ENCODE data around the gene PITPNB.
A peak's percentile ranks its signal among the peaks of the same experiment; 100 is the strongest.

Gene PITPNB

GRCh38 chr22:27892811-27893210 lies 26.2 kb downstream of the PITPNB start:
- no peak overlapping the region for H3K9ac ChIP-seq (ENCODE audit: low read length)
- H3K27me3 ChIP-seq (ENCODE audit: control insufficient read depth in 1 of 2, insufficient read depth in 2 of 2, low read length in 2 of 2): no peaks in the 10 kb centered on the region
- H3K4me1 ChIP-seq (ENCODE audit: insufficient read depth, low read length): peaks cover 8% of the 10 kb centered on the region
- peak overlapping the region; percentile 7 for H3K27ac ChIP-seq (ENCODE audit: low read depth, low read length)
- H3K4me3 ChIP-seq (ENCODE audit: low read depth in 1 of 2, low read length in 2 of 2): no peak overlapping the region
- no peaks in the 10 kb centered on the region for H3K9me3 ChIP-seq (ENCODE audit: low read length)
- H3K36me3 ChIP-seq (ENCODE audit: insufficient read depth, low read length): peaks cover 56% of the 10 kb centered on the region

- Histone ChIP-seq H3K4me1 (ENCODE audit: insufficient read depth, low read length) (peaks cover 11% of the 10 kb centered on the region), H3K36me3 (ENCODE audit: insufficient read depth, low read length) (peaks cover 54% of the 10 kb centered on the region)
Measured at GRCh38 chr22:27892064-27892463, 27.0 kb downstream of the PITPNB start.

GRCh38 chr22:27888310-27888709 lies 30.7 kb downstream of the PITPNB start:
- Histone ChIP-seq H3K9me3 (ENCODE audit: low read length) (no peaks in the 10 kb centered on the region), H3K4me3 (ENCODE audit: low read depth in 1 of 2, low read length in 2 of 2) (no peak overlapping the region), H3K27ac (ENCODE audit: low read depth, low read length) (no peak overlapping the region), H3K36me3 (ENCODE audit: insufficient read depth, low read length) (peaks cover 26% of the 10 kb centered on the region), H3K9ac (ENCODE audit: low read length) (no peak overlapping the region), H3K27me3 (ENCODE audit: control insufficient read depth in 1 of 2, insufficient read depth in 2 of 2, low read length in 2 of 2) (no peaks in the 10 kb centered on the region), H3K4me1 (ENCODE audit: insufficient read depth, low read length) (peaks cover 41% of the 10 kb centered on the region)

More at GRCh38 chr22:27892064-27892463, 27.0 kb downstream of the PITPNB start:
- Histone ChIP-seq H3K9me3 (ENCODE audit: low read length) (no peaks in the 10 kb centered on the region), H3K27me3 (ENCODE audit: control insufficient read depth in 1 of 2, insufficient read depth in 2 of 2, low read length in 2 of 2) (no peaks in the 10 kb centered on the region), H3K27ac (ENCODE audit: low read depth, low read length) (no peak overlapping the region), H3K4me3 (ENCODE audit: low read depth in 1 of 2, low read length in 2 of 2) (no peak overlapping the region), H3K9ac (ENCODE audit: low read length) (no peak overlapping the region)

- H3K36me3 ChIP-seq (ENCODE audit: insufficient read depth, low read length): peaks cover 26% of the 10 kb centered on the region
- H3K9ac ChIP-seq (ENCODE audit: low read length): no peak overlapping the region
- H3K27me3 ChIP-seq (ENCODE audit: control insufficient read depth in 1 of 2, insufficient read depth in 2 of 2, low read length in 2 of 2): no peaks in the 10 kb centered on the region
- H3K4me3 ChIP-seq (ENCODE audit: low read depth in 1 of 2, low read length in 2 of 2): no peak overlapping the region
- H3K4me1 ChIP-seq (ENCODE audit: insufficient read depth, low read length): peaks cover 56% of the 10 kb centered on the region
- H3K9me3 ChIP-seq (ENCODE audit: low read length): no peaks in the 10 kb centered on the region
- no peak overlapping the region for H3K27ac ChIP-seq (ENCODE audit: low read depth, low read length)
Measured at GRCh38 chr22:27886843-27887151, 32.3 kb downstream of the PITPNB start.

GRCh38 chr22:27885977-27886842 lies 32.8 kb downstream of the PITPNB start:
- Histone ChIP-seq H3K4me3 (ENCODE audit: low read depth in 1 of 2, low read length in 2 of 2) (no peak overlapping the region), H3K9me3 (ENCODE audit: low read length) (no peaks in the 10 kb centered on the region), H3K4me1 (ENCODE audit: insufficient read depth, low read length) (peaks cover 62% of the 10 kb centered on the region), H3K27me3 (ENCODE audit: control insufficient read depth in 1 of 2, insufficient read depth in 2 of 2, low read length in 2 of 2) (no peaks in the 10 kb centered on the region), H3K9ac (ENCODE audit: low read length) (no peak overlapping the region), H3K27ac (ENCODE audit: low read depth, low read length) (peak overlapping the region; percentile 1), H3K36me3 (ENCODE audit: insufficient read depth, low read length) (peaks cover 26% of the 10 kb centered on the region)

- peaks cover 79% of the 10 kb centered on the region for H3K4me1 ChIP-seq (ENCODE audit: insufficient read depth, low read length)
- H3K36me3 ChIP-seq (ENCODE audit: insufficient read depth, low read length): peaks cover 14% of the 10 kb centered on the region
- H3K27ac ChIP-seq (ENCODE audit: low read depth, low read length): peak overlapping the region; percentile 83
- no peak overlapping the region for H3K9ac ChIP-seq (ENCODE audit: low read length)
- no peaks in the 10 kb centered on the region for H3K9me3 ChIP-seq (ENCODE audit: low read length)
- no peaks in the 10 kb centered on the region for H3K27me3 ChIP-seq (ENCODE audit: control insufficient read depth in 1 of 2, insufficient read depth in 2 of 2, low read length in 2 of 2)
- H3K4me3 ChIP-seq (ENCODE audit: low read depth in 1 of 2, low read length in 2 of 2): no peak overlapping the region
Measured at GRCh38 chr22:27883656-27884350, 35.3 kb downstream of the PITPNB start.

GRCh38 chr22:27882507-27883290 lies 36.4 kb downstream of the PITPNB start:
- Histone ChIP-seq H3K9ac (ENCODE audit: low read length) (no peak overlapping the region), H3K27ac (ENCODE audit: low read depth, low read length) (peak overlapping the region; percentile 83), H3K9me3 (ENCODE audit: low read length) (no peaks in the 10 kb centered on the region), H3K36me3 (ENCODE audit: insufficient read depth, low read length) (peaks cover 3% of the 10 kb centered on the region), H3K4me1 (ENCODE audit: insufficient read depth, low read length) (peaks cover 83% of the 10 kb centered on the region), H3K27me3 (ENCODE audit: control insufficient read depth in 1 of 2, insufficient read depth in 2 of 2, low read length in 2 of 2) (no peaks in the 10 kb centered on the region), H3K4me3 (ENCODE audit: low read depth in 1 of 2, low read length in 2 of 2) (no peak overlapping the region)

- Histone ChIP-seq H3K27ac (ENCODE audit: low read depth, low read length) (peak overlapping the region; percentile 83), H3K4me3 (ENCODE audit: low read depth in 1 of 2, low read length in 2 of 2) (peak overlapping the region in 1 of 2 donors; percentile 12), H3K4me1 (ENCODE audit: insufficient read depth, low read length) (peaks cover 86% of the 10 kb centered on the region), H3K9ac (ENCODE audit: low read length) (peak overlapping the region; percentile 5), H3K9me3 (ENCODE audit: low read length) (no peaks in the 10 kb centered on the region), H3K36me3 (ENCODE audit: insufficient read depth, low read length) (no peaks in the 10 kb centered on the region), H3K27me3 (ENCODE audit: control insufficient read depth in 1 of 2, insufficient read depth in 2 of 2, low read length in 2 of 2) (no peaks in the 10 kb centered on the region)
Measured at GRCh38 chr22:27881421-27881820, 37.6 kb downstream of the PITPNB start.

GRCh38 chr22:27880778-27881394 lies 38.2 kb downstream of the PITPNB start:
- peak overlapping the region; percentile 5 for H3K9ac ChIP-seq (ENCODE audit: low read length)
- no peaks in the 10 kb centered on the region for H3K36me3 ChIP-seq (ENCODE audit: insufficient read depth, low read length)
- H3K4me1 ChIP-seq (ENCODE audit: insufficient read depth, low read length): peaks cover 86% of the 10 kb centered on the region
- H3K27me3 ChIP-seq (ENCODE audit: control insufficient read depth in 1 of 2, insufficient read depth in 2 of 2, low read length in 2 of 2): no peaks in the 10 kb centered on the region
- H3K27ac ChIP-seq (ENCODE audit: low read depth, low read length): peak overlapping the region; percentile 83
- no peaks in the 10 kb centered on the region for H3K9me3 ChIP-seq (ENCODE audit: low read length)
- H3K4me3 ChIP-seq (ENCODE audit: low read depth in 1 of 2, low read length in 2 of 2): peak overlapping the region in 1 of 2 donors; percentile 12

- Histone ChIP-seq H3K36me3 (ENCODE audit: insufficient read depth, low read length) (no peaks in the 10 kb centered on the region), H3K27ac (ENCODE audit: low read depth, low read length) (peak overlapping the region; percentile 18), H3K4me1 (ENCODE audit: insufficient read depth, low read length) (peaks cover 92% of the 10 kb centered on the region), H3K9me3 (ENCODE audit: low read length) (no peaks in the 10 kb centered on the region), H3K4me3 (ENCODE audit: low read depth in 1 of 2, low read length in 2 of 2) (no peak overlapping the region), H3K27me3 (ENCODE audit: control insufficient read depth in 1 of 2, insufficient read depth in 2 of 2, low read length in 2 of 2) (no peaks in the 10 kb centered on the region), H3K9ac (ENCODE audit: low read length) (no peak overlapping the region)
Measured at GRCh38 chr22:27879923-27880322, 39.1 kb downstream of the PITPNB start.

- H3K4me1 ChIP-seq (ENCODE audit: insufficient read depth, low read length): peaks cover 93% of the 10 kb centered on the region
- H3K9ac ChIP-seq (ENCODE audit: low read length): no peak overlapping the region
Measured at GRCh38 chr22:27878541-27878940, 40.5 kb downstream of the PITPNB start.

More at GRCh38 chr22:27878541-27878940, 40.5 kb downstream of the PITPNB start:
- H3K27ac ChIP-seq (ENCODE audit: low read depth, low read length): peak overlapping the region; percentile 76
- no peaks in the 10 kb centered on the region for H3K27me3 ChIP-seq (ENCODE audit: control insufficient read depth in 1 of 2, insufficient read depth in 2 of 2, low read length in 2 of 2)
- H3K9me3 ChIP-seq (ENCODE audit: low read length): no peaks in the 10 kb centered on the region
- no peaks in the 10 kb centered on the region for H3K36me3 ChIP-seq (ENCODE audit: insufficient read depth, low read length)
- H3K4me3 ChIP-seq (ENCODE audit: low read depth in 1 of 2, low read length in 2 of 2): no peak overlapping the region

All from muscle layer of colon (tissue), 2 donors.